GM12875 (cell line): ENCODE measurements around the gene APOE.
"Not testable (repeated sequence)": the region's sequence is repeated elsewhere in the genome, so short reads cannot be mapped to it uniquely, and the experiment has no call there.

ENCODE experiments used
- H3K4me3 ChIP-seq: one replicate; pipeline ENCODE4 v1.5.1; 2011; ENCODE audit warnings: low read depth, low read length, control low read depth
- CTCF ChIP-seq: IDR thresholded peaks from 2 replicates; pipeline ENCODE4 v1.5.1; 2011; ENCODE audit warnings: low read depth, mild to moderate bottlenecking, control low read depth, inconsistent platforms, low read length, moderate library complexity, borderline replicate concordance; ENCODE audit not compliant: insufficient read depth

APOE gene

GRCh38 chr19:44887648-44888047 is 17.9 kb upstream of the APOE start:
- H3K4me3 ChIP-seq: no peak overlapping the region
- TF ChIP-seq CTCF: no peak

GRCh38 chr19:44888335-44888734 is 17.3 kb upstream of the APOE start:
- not testable (repeated sequence) for H3K4me3 ChIP-seq

- peak overlapping the region; percentile 44 for H3K4me3 ChIP-seq
- no peak for TF ChIP-seq CTCF
These were observed 15.7 kb upstream of the APOE start for GRCh38 chr19:44889830-44890365.

- peak overlapping the region; percentile 44 for H3K4me3 ChIP-seq
- TF ChIP-seq CTCF: no peak
These were observed 15.1 kb upstream of the APOE start for GRCh38 chr19:44890366-44891015.

GRCh38 chr19:44891016-44891882 is 14.3 kb upstream of the APOE start, which contains the start of gene TOMM40:
Gene TOMM40, plus strand, starts transcription at chr19:44891254. Its CDS starts 162 bp downstream, at chr19:44891416.
- TF ChIP-seq CTCF: 0 out of 2 replicates have a peak, but pooled peaks have one; percentile 1
- H3K4me3 ChIP-seq: peak within 1 kb of the TSS; percentile 89

GRCh38 chr19:44892932-44893331 is 12.7 kb upstream of the APOE start:
- TF ChIP-seq CTCF: no peak
- H3K4me3 ChIP-seq: no peak overlapping the region

- TF ChIP-seq CTCF: no peak
- H3K4me3 ChIP-seq: no peak overlapping the region
These were observed 12.1 kb upstream of the APOE start for GRCh38 chr19:44893332-44894051.
